HG03521 (cell line): Measurements from ENCODE around the gene DACH2.

Experiments used
- ATAC-seq: cut with Tn5 transposase; IDR thresholded peaks from one replicate; pipeline ENCODE4 v1.9.1; 2021; ENCODE audit warnings: mild to moderate bottlenecking, moderate library complexity; ENCODE audit not compliant: unreplicated experiment

The DACH2 gene

GRCh38 chrX:86295293-86295692 is 147.0 kb downstream of the DACH2 start:
- no peak for ATAC-seq

- no peak for ATAC-seq
These were observed 174.7 kb downstream of the DACH2 start for GRCh38 chrX:86322913-86323312.

GRCh38 chrX:86329174-86329573 is 180.9 kb downstream of the DACH2 start:
- ATAC-seq, result no peak

GRCh38 chrX:86348669-86349068 is 200.4 kb downstream of the DACH2 start:
- ATAC-seq, result no peak

- ATAC-seq, result no peak
These were observed 200.9 kb downstream of the DACH2 start for GRCh38 chrX:86349115-86349514.

GRCh38 chrX:86369847-86370630 is 221.8 kb downstream of the DACH2 start:
- ATAC-seq, result no peak

GRCh38 chrX:86370927-86371326 is 222.7 kb downstream of the DACH2 start:
- ATAC-seq, result no peak

- ATAC-seq, result no peak
These were observed 231.0 kb downstream of the DACH2 start for GRCh38 chrX:86379209-86379608.

GRCh38 chrX:86383681-86384540 is 235.7 kb downstream of the DACH2 start:
- ATAC-seq, result no peak

GRCh38 chrX:86407371-86407770 is 259.1 kb downstream of the DACH2 start:
- ATAC-seq, result no peak

GRCh38 chrX:86421771-86422170 is 273.5 kb downstream of the DACH2 start:
- ATAC-seq, result no peak

GRCh38 chrX:86436116-86436515 is 287.9 kb downstream of the DACH2 start:
- no peak for ATAC-seq

- no peak for ATAC-seq
These were observed 307.2 kb downstream of the DACH2 start for GRCh38 chrX:86455495-86455894.

GRCh38 chrX:86460760-86461159 is 312.5 kb downstream of the DACH2 start:
- no peak for ATAC-seq

GRCh38 chrX:86504297-86504696 is 356.0 kb downstream of the DACH2 start:
- ATAC-seq, result no peak

- ATAC-seq, result no peak
These were observed 359.1 kb downstream of the DACH2 start for GRCh38 chrX:86507331-86507730.

- no peak for ATAC-seq
These were observed 431.5 kb downstream of the DACH2 start for GRCh38 chrX:86579777-86580176.

- ATAC-seq, result no peak
These were observed 456.4 kb downstream of the DACH2 start for GRCh38 chrX:86604607-86605006.

- no peak for ATAC-seq
These were observed 548.7 kb downstream of the DACH2 start for GRCh38 chrX:86696951-86697350.

GRCh38 chrX:86711531-86712180 is 563.4 kb downstream of the DACH2 start:
- no peak for ATAC-seq

GRCh38 chrX:86714441-86714840 is 566.2 kb downstream of the DACH2 start:
- ATAC-seq, result no peak

GRCh38 chrX:86724277-86724676 is 576.0 kb downstream of the DACH2 start:
- ATAC-seq, result no peak
